GM10266 (cell line): ENCODE measurements around the gene ST6GALNAC4.

Source experiments
- DNase-seq: peaks from one replicate; pipeline ENCODE4 v3.0.0; 2012; ENCODE audit errors: extremely low spot score
- CTCF ChIP-seq: IDR thresholded peaks from 2 replicates; pipeline ENCODE4 v1.5.1; 2012; ENCODE audit warnings: mild to moderate bottlenecking, low read depth; ENCODE audit not compliant: control insufficient read depth, insufficient read depth; ENCODE audit errors: missing control alignments

The ST6GALNAC4 gene

DNA sequence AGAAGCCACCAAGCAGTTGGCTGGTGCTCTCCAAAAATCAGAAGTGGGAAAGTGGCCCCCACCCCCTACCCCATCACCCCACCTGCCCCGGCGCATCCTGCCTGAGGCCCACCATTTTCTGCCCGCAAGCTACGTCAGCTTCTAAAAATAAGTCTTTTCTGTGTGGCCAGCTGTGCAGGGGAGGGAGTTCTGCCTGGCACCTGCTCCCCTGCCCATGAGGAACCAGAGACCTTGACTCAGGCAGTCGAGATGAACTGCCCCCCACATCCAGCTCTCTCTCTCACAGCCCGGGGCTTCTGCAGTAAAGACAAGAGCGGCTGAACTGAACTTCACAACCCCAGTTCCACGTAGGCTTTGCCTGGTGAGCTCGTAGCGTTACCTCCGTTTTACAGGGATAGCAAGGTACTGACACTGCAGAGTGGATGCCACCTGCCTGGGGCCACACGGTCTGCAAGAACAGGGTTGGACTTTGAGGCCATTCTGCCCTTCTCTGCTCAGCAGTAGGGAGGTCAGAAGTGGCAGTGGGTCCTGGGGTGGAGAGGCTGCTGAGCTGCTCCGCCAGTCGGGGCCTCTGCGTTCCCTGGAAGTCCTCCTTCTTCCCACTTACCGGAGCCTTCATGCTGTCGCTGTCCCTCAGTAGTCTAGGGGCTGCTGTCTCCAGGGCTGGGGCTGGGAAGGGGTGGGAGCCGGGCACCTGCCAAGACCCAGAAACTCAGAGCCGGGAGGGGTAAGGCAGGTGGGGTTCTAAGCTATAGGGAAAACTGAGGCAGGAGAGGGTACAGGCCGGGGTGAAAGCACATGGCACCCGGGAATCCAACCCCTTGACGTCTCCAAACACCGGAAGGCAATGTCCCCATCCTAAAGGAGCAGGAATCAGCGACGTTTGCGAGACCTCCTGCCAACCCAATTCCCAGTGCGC lies 781 bp downstream of the ST6GALNAC4 start:
- DNase-seq = peak; percentile 73

GRCh38 chr9:127915325-127915752 lies 1.5 kb downstream of the ST6GALNAC4 start:
- DNase-seq = no peak
- TF ChIP-seq CTCF = no peak

More for the DNA sequence above, 781 bp downstream of the ST6GALNAC4 start:
- TF ChIP-seq CTCF = no peak

DNA sequence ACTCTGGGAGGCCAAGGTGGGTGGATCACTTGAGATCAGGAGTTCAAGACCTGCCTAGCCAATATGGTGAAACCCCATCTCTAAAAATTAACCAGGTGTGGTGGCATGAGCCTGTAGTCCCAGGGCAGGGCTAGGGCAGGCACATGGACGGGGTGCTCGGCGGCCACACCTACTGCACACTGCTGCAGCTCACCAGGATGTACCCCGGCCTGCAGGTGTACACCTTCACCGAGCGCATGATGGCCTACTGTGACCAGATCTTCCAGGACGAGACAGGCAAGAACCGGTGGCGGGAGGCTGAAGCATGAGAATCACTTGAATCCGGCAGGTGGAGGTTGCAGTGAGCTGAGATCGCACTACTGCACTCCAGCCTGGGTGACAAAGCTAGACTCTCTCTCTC lies 3.2 kb downstream of the ST6GALNAC4 start:
- TF ChIP-seq CTCF = no peak
- no peak for DNase-seq

DNA sequence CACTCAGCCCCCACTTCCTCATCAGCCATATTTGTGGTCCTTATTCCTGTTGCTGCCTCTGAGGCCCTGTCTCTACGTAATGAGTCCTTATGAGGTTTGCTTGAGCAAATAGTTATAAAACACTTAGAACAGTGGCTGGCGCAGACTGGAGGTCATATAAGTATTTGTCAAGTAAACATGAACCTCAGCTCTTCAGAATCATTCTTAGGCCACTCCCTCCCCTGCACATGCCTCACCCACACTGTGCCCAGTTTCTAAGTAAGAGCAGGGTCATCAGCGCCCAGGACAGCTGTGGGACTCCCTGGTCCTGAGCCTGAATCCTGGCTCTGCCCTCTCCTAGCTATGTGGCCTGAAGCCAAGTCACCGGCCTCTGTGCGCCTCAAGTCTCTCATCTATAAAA lies 4.0 kb downstream of the ST6GALNAC4 start:
- DNase-seq = no peak
- TF ChIP-seq CTCF = no peak

- no peak for DNase-seq
Measured at GRCh38 chr9:127912296-127912695, 4.5 kb downstream of the ST6GALNAC4 start.

GRCh38 chr9:127910613-127911205 lies 6.1 kb downstream of the ST6GALNAC4 start:
- peak; percentile 36 for TF ChIP-seq CTCF

More at GRCh38 chr9:127912296-127912695, 4.5 kb downstream of the ST6GALNAC4 start:
- no peak for TF ChIP-seq CTCF

GRCh38 chr9:127909839-127910273 lies 7.0 kb downstream of the ST6GALNAC4 start:
- DNase-seq = no peak
- TF ChIP-seq CTCF = no peak

More at GRCh38 chr9:127910613-127911205, 6.1 kb downstream of the ST6GALNAC4 start:
- no peak for DNase-seq
